ENCODE results near the gene CCNYL1.
A peak's percentile ranks its signal among the peaks of the same experiment; 100 is the strongest.
"Not testable (repeated sequence)": the region's sequence is repeated elsewhere in the genome, so short reads cannot be mapped to it uniquely, and the experiment has no call there.

The CCNYL1 gene

DNA sequence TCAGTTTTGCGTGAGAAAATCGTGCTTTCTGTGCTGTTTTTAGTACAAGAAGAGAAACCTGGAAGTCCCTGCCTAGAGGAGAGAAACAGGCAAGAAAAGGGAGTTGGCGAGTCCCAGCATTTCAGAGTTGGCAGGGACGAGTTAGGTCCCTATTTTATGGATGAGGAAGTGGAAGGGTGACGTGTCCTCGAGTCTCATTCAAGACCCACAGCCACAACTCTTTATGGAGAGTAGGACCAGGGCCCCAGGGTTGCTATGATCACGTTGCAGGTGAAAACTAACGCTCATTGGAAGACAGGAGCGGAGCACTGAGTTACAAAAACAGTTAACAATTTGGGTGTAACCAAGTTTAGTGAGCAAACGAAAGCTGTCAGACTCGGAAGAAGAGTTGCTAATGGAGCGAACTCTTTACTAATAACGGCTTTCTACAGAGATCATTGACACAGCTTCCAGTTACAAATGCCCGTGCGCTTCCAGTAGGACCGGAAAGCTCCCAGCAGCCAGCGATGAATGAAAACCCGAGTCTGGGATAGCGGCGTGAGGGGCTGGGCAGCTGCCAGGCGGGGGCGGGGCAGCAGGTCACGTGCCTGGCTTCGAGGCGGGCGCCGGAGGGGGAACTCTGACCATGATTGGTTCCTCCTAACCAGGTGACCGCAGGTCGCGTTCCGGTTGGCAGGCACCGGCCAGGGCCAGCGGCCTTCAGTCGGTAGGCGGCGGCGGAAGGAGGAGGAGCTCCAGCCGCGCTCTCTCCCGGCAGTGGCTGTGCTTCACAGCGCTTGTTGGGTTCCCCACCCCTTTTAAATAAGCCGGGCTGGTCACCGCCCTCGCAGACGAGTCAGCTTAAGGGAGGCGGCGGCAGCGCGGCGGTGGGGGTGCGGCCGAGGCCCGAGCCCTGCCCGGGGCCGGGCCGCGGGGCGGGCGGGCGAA is at the start of gene CCNYL1:
CCNYL1 (plus strand) TSS at position 827 of the 927 bp plus-strand sequence. CDS start 257 bp downstream, outside the sequence.
- DNase-seq (ENCODE audit: low read depth in 2 of 2, low spot score in 1 of 2): peak; percentile 92 to 96

DNA sequence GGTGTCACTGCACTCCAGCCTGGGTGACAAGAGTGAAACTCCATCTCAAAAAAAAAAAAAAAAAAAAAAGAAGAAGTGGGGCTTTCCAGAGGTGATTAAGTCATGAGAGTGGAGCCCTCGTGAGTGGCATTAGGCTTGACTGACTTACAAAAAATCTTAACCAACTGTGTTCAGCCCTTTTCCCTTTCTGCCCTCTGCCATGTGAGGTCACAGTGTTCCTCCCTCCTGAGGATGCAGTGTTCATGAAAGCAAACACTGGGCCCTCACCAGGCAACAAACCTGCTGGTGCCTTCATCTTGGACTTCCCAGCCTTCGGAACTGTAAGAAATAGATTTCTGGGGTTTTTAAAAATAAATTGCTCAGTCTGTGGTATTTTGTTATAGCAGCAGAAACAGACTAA is 49.2 kb upstream of the CCNYL1 start:
- no peak for DNase-seq (ENCODE audit: low read depth in 2 of 2, low spot score in 1 of 2)

DNA sequence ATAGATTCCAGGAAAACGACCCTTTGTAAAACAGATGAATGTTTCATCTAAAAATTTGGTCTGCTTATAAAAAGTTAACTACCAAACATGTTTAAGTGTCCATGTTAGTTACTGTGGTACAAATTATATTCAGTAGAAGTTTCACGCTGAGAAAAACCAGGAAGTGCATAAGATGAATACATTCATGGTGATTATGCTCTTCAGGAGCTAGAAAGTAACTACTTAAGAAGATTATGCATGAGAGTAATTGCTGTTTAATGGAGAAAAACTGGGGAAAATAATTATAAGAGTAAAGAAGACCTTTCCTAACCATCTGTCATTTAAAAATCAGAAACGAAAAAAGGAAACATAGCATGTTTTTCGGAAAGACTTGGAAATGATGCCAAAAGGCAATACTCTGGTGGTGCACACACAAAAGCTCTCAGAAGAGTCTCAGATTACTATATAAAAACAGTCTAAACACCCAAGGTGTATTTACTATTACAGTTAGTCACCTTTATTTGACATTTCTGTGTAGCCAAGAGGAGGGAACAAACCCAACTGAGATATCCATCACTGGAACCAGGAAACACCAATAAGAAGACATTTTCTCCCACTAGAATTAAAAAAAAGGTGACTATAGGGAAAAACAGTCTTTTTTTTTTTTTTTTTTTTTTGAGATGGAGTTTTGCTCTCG is 47.4 kb upstream of the CCNYL1 start:
- no peak for DNase-seq (ENCODE audit: low read depth in 2 of 2, low spot score in 1 of 2)

DNA sequence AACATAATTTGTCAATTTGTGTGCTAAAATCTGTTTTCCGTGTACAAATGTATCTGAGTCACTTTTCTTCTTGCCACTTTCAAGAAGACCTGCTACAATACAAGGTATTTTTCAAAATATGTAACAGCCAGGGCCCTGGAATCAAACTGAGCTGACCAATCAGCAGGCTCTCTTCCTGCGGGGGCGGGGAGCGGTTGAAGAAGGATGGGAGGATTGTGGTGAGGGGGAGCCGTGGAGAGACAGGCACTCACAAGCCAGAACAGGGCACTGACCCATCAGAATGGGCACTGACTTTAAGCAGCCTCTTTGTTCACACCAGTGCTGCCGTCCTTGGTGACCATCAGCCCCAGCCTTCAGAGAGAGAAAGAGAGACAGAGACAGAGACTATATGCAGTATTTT is 40.6 kb upstream of the CCNYL1 start:
- no peak for DNase-seq (ENCODE audit: low read depth in 2 of 2, low spot score in 1 of 2)

DNA sequence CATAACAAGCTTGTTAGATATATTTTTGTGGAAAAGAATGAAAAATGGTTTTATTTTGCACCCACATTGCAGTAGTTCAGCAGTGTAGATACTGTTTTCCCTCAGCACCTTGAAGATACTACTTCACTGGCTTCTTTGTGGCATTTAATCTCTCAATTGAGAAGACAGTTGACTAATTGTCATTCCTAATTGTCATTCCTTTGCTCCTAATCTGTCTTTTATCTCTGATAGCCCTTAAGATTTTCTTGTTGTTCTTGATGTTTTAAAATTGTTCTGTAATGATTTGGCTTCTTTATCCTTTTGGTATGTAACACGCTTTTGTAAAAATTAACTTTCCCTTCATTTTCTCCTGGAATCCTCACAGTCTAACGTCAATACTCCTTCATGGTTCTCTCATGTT is 38.0 kb upstream of the CCNYL1 start:
- no peak for DNase-seq (ENCODE audit: low read depth in 2 of 2, low spot score in 1 of 2)

DNA sequence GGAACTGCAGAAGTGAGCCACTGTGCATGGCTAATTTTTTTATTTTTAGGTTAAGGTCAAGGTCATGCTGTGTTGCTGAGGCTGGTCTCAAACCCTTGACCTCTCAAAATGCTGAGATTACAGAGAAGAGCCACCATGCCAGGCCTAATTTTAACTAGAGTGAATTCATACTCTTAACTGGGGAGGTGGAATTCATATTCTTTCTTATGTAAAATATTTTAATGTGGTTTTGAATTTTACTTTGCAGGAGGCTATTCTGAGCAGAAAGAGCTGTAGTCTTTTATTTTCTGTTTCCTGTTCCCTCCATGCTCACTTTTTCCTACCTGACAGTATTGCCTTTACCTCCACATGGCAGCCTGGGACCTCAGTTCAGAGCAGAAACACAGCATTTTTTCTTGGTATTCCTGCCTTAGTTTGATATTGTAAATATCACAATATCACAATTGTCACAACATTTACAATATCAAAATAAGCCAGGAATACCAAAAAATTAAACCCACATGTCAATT is 37.1 kb upstream of the CCNYL1 start:
- DNase-seq (ENCODE audit: low read depth in 2 of 2, low spot score in 1 of 2): no peak

DNA sequence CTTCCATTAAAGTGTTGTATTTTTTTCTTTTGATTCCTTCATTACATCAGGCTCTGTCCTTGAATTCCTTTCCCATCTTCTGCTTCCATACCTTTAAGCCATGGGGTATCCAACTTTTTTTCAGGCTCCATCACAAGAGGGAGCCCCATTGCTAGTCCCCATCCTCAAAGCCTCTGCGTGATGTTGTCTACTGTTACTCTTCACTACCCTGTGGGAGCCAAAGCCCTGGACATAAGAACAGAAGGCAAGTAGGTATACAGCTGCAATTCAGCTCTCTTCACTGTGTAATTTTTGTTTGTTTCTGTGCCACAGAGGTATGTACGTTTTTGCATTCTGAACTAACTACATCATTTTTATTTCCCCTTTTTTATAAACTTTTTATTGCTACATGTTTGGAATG is 36.6 kb upstream of the CCNYL1 start:
- no peak for DNase-seq (ENCODE audit: low read depth in 2 of 2, low spot score in 1 of 2)

DNA sequence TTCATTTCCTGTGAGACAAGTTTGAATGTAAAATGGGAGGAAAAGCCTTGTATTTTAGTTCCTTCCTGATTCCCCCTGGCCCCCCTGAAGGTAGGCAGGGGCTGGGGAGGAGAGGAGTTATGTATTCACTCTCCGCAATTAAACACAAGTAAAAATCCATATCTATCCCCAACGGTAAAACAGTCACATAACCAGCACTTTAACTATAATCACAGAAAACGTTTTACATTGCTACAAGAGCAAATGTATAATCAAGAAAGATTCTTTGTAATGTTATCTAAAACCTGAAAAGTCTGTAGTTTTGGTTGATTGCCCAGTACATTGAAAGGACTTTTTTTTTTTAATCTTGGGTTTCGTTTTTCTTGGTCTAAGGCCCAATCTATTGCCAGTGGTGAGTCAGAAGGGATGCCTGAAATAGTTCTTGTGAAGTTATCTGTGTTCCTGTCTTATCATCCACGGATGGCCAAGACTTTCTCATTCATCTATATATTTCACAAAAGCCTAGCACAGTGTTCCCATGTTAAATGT is 34.5 kb upstream of the CCNYL1 start:
- no peak for DNase-seq (ENCODE audit: low read depth in 2 of 2, low spot score in 1 of 2)

DNA sequence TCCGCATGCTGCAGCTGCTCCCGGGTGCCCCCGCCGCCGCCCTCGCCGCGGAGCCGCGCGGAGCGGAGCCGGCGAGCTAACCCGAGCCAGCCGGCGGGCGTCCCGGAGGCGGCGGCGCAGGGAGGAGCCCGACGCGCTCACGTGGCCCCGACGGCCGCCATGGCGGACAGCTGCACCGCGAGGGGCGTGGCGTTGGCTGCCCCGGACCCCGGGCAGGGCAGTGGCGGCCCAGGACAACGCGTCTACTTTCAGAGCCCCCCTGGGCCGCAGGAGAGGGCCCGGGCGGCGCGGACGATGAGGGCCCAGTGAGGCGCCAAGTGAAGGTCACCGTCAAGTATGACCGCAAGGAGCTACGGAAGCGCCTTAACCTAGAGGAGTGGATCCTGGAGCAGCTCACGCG is 30.0 kb upstream of the CCNYL1 start:
- DNase-seq (ENCODE audit: low read depth in 2 of 2, low spot score in 1 of 2): no peak

DNA sequence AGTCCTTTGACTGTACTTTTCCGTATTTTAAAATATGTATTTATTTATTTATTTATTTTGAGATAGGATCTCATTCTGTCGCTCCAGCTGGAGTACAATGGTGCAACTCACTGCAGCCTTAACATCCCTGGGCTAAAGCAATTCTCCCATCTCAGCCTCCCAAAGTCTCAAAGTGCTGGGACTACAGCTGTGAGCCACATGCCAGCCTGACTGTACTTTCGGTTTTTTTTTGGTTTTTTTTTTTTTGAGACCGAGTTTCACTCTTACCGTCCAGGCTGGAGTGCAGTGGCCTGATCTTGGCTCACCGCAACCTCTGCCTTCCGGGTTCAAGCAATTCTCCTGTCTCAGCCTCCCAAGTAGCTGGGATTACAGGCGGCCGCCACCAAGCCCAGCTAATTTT is 28.9 kb upstream of the CCNYL1 start:
- no peak for DNase-seq (ENCODE audit: low read depth in 2 of 2, low spot score in 1 of 2)

DNA sequence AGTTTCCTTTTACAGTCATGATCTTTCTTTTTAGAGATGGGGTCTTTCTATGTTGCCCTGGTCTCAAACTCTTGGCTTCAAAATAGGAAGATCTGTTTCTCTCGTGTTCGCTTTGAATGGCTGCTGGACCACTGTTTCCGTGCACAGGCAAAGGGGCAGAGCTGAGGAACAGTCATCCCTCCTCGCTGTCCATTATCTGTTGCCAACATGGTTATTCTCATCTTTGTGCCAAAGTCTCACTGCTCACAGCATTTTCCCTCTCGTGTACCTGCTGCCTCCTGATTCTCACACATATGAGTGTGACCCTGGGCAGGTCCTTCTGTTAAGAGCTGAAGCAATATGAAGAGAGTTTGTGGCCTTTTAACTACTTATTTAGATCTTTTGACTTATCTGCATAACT is 28.0 kb upstream of the CCNYL1 start:
- no peak for DNase-seq (ENCODE audit: low read depth in 2 of 2, low spot score in 1 of 2)

DNA sequence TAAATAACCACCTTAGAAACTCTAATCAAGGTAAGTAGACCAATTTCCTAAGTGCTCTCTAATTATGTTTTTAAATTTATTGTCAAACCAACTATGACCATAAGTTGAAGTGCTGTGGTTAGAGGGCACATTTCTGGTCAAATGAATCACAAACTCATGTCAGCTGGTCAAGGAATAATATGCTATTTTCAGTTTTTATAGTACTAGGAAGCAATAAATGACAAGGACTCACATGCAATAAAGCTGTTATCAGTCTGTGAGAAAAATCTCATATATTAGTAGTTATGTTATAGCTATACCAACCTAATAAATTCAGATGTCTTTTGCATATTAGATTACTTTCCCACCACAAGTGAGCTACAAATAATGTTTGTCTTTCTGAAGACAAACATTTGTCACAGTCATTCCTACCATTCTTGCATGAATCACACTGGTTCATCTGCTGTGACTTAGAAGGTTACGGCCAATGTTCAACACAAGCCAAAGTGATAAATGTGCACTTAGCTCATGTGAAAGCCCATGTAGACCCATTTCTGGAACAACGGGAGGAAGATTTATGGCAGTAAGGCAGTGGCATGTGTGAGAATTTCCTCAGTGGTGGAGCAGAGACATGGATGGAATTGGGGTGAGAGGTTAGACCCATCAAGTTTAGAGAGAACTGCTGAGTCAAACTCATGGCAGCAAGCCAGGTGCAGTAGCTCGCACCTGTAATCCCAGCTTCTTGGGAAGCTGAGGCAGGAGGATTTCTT is 27.4 kb upstream of the CCNYL1 start:
- no peak for DNase-seq (ENCODE audit: low read depth in 2 of 2, low spot score in 1 of 2)

DNA sequence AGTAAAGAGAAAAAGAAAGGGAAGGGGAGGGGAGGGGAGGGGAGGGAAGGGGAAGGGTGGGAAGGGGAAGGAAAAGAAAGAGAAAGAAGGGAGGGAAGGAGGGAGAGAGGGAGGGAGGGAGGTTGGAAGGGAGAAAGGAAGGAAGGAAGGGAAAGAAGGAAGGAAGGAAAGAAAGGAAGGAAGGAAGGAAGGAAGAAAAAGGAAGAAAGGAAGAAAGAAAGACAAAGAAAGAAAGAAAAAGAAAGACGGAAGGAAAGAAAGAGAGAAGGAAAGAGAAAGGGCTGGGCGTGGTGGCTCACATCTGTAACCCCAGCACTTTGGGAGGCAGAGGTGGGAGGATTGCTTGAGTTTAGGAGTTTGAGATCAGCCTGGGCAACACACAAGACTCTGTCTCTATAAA is 24.6 kb upstream of the CCNYL1 start:
- DNase-seq (ENCODE audit: low read depth in 2 of 2, low spot score in 1 of 2): no peak

DNA sequence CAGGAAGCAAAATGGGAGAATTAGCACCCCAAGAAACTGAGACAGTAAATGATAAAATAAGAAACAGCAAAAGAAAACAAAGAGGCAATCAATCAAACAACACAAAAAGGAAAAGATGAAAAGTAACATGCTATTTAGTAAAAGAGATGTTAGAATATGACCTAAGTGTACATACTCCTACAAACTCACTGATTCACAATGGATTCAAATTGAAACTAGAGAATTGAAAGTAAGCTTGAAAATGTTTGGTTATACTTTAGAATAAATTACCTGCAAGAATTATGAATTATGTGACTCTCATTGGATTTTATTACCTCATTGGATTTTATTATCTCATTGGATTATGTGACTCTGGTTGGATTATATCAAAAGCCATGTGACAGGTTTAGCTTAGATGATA is 22.8 kb upstream of the CCNYL1 start:
- DNase-seq (ENCODE audit: low read depth in 2 of 2, low spot score in 1 of 2): no peak

DNA sequence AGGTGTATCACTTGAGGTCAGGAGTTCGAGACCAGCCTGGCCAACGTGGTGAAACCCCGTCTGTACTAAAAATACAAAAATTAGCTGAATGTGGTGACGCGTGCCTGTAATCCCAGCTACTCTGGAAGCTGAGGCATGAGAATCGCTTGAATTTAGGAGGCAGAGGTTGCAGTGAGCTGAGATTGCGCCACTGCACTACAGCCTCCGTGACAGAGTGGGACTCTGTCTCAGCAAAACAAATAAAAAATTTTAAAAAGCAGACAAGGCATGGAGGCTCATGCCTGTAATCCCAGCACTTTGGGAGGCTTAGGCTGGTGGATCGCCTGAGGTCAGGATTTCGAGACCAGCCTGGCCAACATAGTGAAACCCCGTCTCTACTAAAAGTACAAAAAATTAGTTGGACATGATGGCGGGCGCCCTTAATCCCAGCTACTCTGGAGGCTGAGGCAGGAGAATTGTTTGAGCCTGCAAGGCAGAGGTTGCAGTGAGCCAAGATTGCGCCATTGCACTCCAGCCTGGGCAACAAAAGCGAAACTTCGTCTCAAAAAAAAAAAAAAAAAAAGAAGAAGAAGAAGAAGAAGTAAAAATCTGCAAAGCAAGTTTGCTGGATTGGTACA is 20.5 kb upstream of the CCNYL1 start:
- not testable (repeated sequence) for DNase-seq (ENCODE audit: low read depth in 2 of 2, low spot score in 1 of 2)

DNA sequence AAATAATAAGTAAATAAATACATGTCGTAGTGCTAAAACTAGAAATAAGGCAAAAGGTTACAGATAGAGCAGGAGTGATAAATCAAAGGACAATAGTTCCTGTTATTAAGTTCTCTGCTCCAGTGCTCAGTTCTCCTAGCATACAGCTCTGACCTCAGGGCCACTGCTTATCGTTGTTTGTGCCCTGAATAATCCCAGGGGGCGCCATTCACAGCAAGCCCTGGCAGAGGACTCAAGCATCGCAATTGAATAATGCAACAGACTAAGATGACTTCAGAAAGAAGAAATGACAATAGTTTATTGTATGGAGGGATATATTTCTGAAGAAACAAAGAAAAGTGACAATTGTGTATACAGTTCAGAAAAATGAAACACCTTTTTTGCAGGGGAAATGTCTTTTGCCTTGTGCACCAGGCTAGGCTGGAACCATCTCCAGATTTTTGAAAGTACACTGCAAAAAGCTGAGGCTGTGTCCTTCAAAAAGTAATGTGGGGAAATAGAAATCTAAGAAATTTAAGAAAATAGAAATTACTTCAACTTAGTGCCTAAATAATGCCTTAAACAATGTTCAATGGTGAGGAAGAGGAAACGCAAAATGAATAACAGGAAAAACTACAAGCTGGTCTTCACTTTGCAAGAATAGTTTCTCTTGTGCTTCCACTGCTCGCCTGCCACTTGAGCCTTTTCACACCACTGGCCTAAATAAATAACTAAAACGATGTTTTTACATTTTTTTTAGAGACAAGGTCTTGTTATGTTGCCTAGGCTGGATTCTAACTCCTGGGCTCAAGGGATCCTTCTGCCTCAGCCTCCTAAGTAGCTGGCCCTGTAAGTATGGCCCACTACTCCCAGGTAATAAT is 19.0 kb upstream of the CCNYL1 start:
- peak; percentile 21 to 30 for DNase-seq (ENCODE audit: low read depth in 2 of 2, low spot score in 1 of 2)

DNA sequence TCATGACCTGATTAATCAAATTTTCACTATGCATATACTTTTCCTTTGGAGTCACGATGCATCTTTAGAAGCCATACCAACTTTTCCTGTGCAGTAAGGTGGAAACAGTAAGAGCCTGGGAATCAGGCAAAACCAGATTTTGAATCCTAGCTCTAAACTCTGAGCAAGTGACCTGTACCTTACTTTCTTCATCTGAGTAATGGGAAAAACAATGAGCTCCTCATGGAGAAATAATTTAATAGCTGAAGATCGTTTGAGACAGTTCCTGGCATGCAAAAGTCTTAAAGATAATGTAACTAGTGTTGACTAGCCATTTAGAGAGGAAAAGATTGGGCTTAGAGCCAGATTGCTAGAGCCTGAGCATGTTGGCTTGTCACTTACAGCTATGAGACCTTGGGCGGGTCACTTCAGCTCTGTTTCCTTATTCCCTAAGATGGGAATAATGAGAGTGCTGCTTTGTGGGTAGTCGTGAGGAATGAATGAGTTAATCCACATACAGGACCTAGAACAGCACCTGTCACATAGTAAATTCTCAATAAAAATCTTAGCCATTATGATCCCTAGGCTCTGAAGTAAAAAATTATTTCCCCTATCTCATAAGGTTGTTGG is 17.7 kb upstream of the CCNYL1 start:
- DNase-seq (ENCODE audit: low read depth in 2 of 2, low spot score in 1 of 2): no peak

DNA sequence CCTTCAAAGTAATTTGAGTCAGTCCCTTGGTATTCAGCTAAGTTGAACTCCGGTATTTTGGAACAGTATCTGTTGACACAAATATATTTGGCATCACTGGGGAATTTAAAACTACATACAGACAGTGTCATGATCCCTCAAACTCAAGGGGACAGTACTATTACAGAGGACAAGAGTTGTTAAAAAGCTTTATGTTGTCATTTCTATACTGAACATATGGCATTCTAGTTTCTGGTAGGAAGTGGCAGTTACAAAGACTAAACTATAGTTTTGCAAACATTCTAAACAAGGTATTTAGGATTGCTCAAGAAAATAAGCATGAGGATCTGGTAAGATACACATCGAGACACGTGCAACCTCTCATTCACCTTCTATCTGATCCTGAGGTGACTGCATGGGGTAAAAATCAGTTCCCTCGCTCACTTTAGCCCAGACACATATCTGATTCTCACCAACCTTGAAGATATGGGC is 16.6 kb upstream of the CCNYL1 start:
- no peak for DNase-seq (ENCODE audit: low read depth in 2 of 2, low spot score in 1 of 2)

DNA sequence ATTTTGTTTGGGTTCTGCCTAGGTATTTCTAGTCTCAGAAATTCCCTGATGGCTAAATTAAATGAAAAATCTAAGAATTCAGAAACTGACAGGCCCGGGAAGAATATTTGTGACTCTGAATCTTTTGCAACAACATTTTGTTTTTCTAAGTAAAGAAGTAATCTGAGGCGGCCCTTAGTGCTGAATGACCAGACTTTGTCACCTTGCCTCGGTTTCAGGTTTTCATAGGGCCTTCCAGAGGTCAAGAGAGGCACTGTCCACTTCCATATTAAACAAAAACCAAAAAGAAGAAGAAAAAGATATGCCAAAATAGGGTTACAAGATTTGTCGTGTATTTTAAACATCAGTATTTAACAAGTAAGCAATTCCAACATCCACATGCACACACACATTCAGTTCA is 16.1 kb upstream of the CCNYL1 start:
- no peak for DNase-seq (ENCODE audit: low read depth in 2 of 2, low spot score in 1 of 2)

Data from stimulated activated CD8-positive, alpha-beta memory T cell treated with anti-CD3 and anti-CD28 coated beads, Interleukin-4, amount 100 ng/mL, for 4 hours (primary cell).